ENCODE data around the gene CREBL2.

CREBL2 gene

DNA sequence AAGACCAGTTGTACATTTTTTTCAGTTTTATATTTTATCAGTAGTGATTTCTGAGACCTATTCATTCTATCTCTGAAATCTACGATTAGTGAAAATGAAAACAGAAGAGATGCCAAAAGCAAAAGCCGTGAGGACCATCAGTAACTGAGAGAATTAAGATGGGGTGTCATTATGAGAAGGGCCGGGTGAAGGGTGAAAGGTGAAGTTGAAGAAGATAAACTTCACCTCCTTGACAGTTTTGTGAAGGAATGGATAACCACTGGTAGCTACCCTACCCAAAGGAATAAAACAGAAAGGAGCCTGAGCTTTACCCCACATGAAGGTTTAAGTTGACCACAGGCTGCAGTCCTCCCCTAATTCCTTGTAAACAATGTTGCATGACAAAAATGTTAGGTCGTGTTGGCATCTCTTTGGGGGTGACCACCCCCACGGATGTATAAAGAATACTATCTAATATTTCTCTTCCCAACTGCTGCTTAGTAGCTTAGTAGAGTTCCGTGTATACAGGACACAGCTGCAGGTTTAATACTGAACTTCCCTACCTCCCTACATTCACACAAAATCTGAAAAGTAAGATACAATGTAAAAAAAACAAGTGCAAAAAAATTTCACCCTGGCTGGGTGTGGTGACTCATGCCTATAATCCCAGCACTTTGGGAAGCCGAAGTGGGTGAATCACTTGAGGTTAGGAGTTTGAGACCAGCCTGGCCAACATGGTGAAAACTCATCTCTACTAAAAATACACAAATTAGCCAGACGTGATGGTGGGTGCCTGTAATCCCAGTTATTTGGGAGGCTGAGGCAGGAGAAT lies 60.4 kb downstream of the CREBL2 start:
- no peak for DNase-seq (ENCODE audit: low read depth in 1 of 2, low spot score in 1 of 2)

DNA sequence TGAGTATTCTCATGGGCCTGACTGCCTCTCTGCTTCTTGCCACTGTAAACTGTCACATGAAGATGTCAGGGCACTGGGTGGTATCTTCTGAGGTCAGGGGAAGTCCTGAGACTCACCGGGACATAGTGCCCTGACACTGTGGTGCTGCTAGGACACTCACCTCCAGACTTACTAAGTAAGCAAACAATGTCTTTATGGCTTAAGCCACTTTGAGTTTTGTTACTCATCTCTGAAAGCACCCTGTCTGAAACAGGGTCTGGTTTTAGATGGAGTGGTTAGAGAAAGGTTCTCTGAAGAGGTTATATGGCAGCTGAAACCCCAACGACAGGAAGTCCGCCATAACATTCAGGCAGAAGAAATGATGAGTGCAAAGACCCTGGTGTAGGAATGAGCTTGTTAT lies 61.6 kb downstream of the CREBL2 start:
- no peak for DNase-seq (ENCODE audit: low read depth in 1 of 2, low spot score in 1 of 2)

DNA sequence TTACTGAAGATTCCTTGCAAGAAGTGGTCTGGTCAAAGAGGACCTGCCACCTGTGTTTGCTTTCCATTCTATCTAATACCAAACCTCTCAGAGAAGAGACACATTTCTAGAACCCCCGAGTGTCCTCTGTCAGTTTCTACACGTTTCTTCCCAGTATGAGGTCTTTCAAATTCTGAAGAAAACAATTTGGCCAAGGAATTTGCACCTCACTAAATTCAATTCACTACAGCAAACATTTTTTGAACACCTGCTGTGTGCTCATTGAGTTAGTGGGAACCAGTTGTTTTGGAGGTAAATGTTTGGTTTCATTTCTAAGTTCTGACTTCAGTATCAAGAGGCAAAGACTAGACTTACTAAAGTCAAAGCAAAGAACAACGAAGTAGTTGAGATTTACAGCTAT lies 64.9 kb downstream of the CREBL2 start:
- no peak for DNase-seq (ENCODE audit: low read depth in 1 of 2, low spot score in 1 of 2)

DNA sequence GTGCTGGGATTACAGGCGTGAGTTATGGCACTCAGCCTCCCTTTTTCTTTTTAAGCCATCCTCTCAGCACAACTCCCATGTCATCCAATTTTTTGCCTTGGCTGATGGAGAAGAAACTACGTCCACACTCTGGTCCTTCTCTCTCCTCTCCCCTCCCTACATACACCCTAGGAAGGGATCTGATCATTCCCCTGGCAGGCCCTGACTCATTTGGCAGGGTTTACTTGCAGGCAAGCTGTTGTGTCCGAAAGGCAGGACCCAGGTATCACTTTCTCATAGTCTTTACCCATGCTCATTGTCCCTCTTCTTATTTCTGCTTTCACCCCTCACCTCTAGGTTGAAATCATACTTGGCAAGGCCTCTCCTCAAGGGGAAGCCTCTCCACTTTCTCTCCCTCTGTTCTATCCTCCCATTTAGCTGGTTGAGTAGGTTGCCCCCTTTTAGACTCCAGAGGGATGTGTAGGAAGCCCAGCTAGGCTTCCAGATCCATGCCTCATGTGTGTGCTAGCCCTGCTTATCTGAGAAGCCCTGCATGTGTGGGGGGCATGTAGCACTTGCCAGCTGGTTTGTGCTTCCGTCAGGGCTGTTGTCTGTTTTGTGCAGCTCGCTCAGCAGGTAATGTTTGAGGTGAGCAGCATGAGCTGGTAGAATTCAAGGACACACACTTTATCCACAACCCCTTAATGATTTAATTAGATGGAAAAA lies 69.5 kb downstream of the CREBL2 start:
- no peak for DNase-seq (ENCODE audit: low read depth in 1 of 2, low spot score in 1 of 2)

DNA sequence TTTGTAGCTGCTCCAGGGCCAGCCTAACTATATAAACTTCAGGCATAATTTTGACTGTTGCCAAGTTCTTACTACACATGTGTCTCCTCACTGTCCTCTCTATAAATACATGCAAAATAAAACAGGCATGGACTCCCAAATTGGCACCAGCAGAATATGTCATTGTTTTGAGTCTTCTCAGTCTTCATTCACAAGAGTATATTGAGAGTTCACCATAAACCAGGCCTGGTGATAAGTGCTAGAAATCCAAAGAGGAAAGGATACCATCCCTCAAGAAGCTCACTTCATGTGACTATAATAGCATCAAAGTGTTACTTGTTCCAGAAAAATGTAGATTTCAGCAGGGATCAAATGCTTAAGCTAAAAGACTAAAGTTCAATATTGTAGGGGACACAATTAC lies 70.6 kb downstream of the CREBL2 start:
- no peak for DNase-seq (ENCODE audit: low read depth in 1 of 2, low spot score in 1 of 2)

DNA sequence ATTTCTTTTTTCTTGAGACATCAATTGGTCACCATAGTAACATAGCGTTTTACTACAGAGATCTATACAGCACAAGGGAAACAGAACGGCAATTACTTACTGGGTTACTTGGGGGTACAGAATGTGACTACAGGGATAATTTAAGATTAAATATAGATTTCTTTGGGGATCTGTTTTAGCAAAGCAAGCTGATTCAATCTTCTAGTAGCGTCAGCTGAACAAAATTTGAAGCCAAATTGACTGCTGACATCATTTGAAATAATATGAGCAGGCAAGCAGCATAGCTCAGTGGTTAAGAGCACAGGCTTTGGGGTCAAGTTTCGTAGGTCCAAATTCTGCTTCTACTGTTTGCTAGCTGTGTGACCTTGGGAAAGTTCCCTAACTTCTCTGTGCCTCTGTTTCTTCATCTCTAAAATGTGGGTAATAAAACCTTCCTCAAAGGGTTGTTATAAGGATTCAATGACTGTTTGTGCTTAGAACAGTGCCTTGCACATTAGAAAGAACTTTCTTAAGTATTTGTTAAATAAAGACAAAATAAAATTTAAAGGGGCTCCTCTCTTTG lies 71.5 kb downstream of the CREBL2 start:
- DNase-seq (ENCODE audit: low read depth in 1 of 2, low spot score in 1 of 2): no peak

DNA sequence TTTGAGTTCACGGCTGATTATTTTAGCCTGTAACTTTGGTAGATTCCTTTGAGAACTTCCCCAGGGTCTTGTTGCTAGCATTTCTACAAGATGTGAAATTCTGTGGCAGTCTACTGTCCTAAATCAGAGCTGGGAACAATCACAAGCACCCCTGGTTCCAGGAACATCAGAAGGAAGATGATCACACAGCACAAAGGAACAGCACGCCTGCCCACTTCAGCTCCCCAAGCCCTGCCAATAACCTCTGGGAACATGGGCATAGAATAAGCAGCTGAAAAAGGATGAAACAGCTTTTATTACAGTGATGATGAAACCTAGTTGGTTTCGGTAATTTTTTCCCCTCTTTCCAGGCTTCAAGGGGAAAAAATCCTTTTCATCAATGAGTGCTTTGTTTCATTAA lies 72.0 kb downstream of the CREBL2 start:
- DNase-seq (ENCODE audit: low read depth in 1 of 2, low spot score in 1 of 2): no peak

GRCh38 chr12:12684375-12685106 lies 72.9 kb downstream of the CREBL2 start:
- DNase-seq (ENCODE audit: low read depth in 1 of 2, low spot score in 1 of 2): no peak

DNA sequence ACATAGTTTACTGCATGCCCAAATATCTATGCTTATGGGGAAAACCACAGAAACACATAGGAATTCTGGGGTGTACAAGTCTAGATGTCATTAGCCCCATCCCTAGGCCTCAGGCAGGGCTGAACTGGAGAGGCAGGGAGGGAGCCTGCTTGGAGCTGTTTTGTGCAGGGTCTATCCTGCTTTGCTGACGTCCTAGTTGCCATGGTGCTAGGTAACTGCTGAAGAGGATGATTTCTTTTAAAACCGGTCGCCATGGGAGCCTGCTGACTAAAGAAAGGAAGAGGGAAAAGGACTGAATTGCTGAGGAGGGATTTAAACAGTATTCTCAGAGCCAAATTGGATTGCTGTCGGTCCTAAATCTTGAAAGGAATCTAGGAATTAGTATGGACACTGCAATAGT lies 73.6 kb downstream of the CREBL2 start:
- no peak for DNase-seq (ENCODE audit: low read depth in 1 of 2, low spot score in 1 of 2)

GRCh38 chr12:12686472-12686871 lies 74.8 kb downstream of the CREBL2 start:
- no peak for DNase-seq (ENCODE audit: low read depth in 1 of 2, low spot score in 1 of 2)

GRCh38 chr12:12686925-12687324 lies 75.2 kb downstream of the CREBL2 start:
- no peak for DNase-seq (ENCODE audit: low read depth in 1 of 2, low spot score in 1 of 2)

GRCh38 chr12:12689647-12690300 lies 78.1 kb downstream of the CREBL2 start:
- DNase-seq (ENCODE audit: low read depth in 1 of 2, low spot score in 1 of 2): no peak

DNA sequence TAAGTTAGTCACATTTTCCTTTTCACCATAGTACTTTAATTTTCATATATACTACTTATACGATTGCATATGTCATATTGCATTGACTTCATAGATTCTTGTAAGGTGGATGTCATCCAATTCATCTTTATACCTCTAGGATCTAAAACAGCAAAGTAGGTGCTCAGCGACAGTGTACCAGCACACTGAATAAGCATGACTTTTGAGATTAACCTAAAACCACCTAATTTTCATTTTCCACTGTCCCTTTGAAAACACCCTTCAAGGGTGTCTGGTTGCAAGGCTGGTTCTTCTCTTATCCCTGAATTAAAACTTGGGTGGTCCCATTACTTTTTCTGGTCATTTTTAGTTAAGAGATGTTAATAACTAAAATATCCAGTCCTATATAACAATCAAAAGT lies 79.9 kb downstream of the CREBL2 start:
- no peak for DNase-seq (ENCODE audit: low read depth in 1 of 2, low spot score in 1 of 2)

GRCh38 chr12:12693111-12693671 lies 81.5 kb downstream of the CREBL2 start:
- no peak for DNase-seq (ENCODE audit: low read depth in 1 of 2, low spot score in 1 of 2)
